Measurements from ENCODE around the gene EIF5AL1. TPM values are rescaled to one million over a fixed set of nuclear protein-coding genes. Genes with fewer than 3 reads are reported as not detected.
"Not testable (repeated sequence)": the region's sequence is repeated elsewhere in the genome, so short reads cannot be mapped to it uniquely, and the experiment has no call there.

The EIF5AL1 gene
- total RNA-seq, 1 experiment from 2014 or later = 0.54 TPM

GRCh38 chr10:79521751-79522150 is 9.4 kb downstream of the EIF5AL1 start:
- H3K9me3 Mint-ChIP-seq (ENCODE audit: unreplicated experiment); H3K4me3 Mint-ChIP-seq (ENCODE audit: unreplicated experiment); CTCF ChIA-PET; POLR2A ChIA-PET; DNase-seq (ENCODE audit: unreplicated experiment); BruUV-seq (replicated peaks); H3K36me3 Mint-ChIP-seq (ENCODE audit: insufficient read depth, unreplicated experiment); H3K27ac Mint-ChIP-seq (ENCODE audit: low read depth, unreplicated experiment); intact Hi-C loops (cut with micrococcal nuclease); H3K4me1 Mint-ChIP-seq (ENCODE audit: insufficient read depth, unreplicated experiment): not testable (repeated sequence)
- H3K27me3 Mint-ChIP-seq (ENCODE audit: insufficient read depth, unreplicated experiment) = peaks cover 11% of the 10 kb centered on the region

DNA sequence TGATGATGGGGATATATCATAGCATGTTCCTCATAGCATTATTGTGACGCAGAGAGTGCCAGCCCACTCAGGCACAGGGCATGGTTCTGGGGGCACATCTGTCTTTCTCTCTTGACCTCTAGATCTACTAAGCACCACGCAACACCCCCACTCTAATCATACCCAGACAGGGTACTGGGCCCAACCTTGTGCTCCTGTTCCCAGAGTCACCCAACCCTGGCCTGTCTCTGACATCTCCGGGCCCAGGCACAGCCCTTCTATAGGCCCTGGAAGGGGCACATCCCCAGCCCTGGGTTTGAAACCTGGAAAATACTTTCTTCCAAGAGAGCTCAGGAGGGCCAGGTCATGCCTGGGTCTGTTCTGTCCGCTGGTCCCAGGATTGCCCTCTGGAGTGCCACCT is 10.1 kb downstream of the EIF5AL1 start:
- peaks cover 11% of the 10 kb centered on the region for H3K27me3 Mint-ChIP-seq (ENCODE audit: insufficient read depth, unreplicated experiment)
- H3K27ac Mint-ChIP-seq (ENCODE audit: low read depth, unreplicated experiment); BruUV-seq (replicated peaks); POLR2A ChIA-PET; H3K4me3 Mint-ChIP-seq (ENCODE audit: unreplicated experiment); H3K36me3 Mint-ChIP-seq (ENCODE audit: insufficient read depth, unreplicated experiment); H3K9me3 Mint-ChIP-seq (ENCODE audit: unreplicated experiment); CTCF ChIA-PET; DNase-seq (ENCODE audit: unreplicated experiment); intact Hi-C loops (cut with micrococcal nuclease); H3K4me1 Mint-ChIP-seq (ENCODE audit: insufficient read depth, unreplicated experiment): not testable (repeated sequence)

- H3K36me3 Mint-ChIP-seq (ENCODE audit: insufficient read depth, unreplicated experiment); H3K4me1 Mint-ChIP-seq (ENCODE audit: insufficient read depth, unreplicated experiment); intact Hi-C loops (cut with micrococcal nuclease); BruUV-seq (replicated peaks); POLR2A ChIA-PET; CTCF ChIA-PET; H3K27ac Mint-ChIP-seq (ENCODE audit: low read depth, unreplicated experiment); H3K9me3 Mint-ChIP-seq (ENCODE audit: unreplicated experiment); DNase-seq (ENCODE audit: unreplicated experiment); H3K4me3 Mint-ChIP-seq (ENCODE audit: unreplicated experiment): not testable (repeated sequence)
- H3K27me3 Mint-ChIP-seq (ENCODE audit: insufficient read depth, unreplicated experiment) = peaks cover 11% of the 10 kb centered on the region
Measured at GRCh38 chr10:79523157-79523853, 11.0 kb downstream of the EIF5AL1 start.

GRCh38 chr10:79525049-79525710 is 12.8 kb downstream of the EIF5AL1 start:
- POLR2A ChIA-PET; CTCF ChIA-PET; BruUV-seq (replicated peaks); H3K36me3 Mint-ChIP-seq (ENCODE audit: insufficient read depth, unreplicated experiment); DNase-seq (ENCODE audit: unreplicated experiment); H3K27ac Mint-ChIP-seq (ENCODE audit: low read depth, unreplicated experiment); intact Hi-C loops (cut with micrococcal nuclease); H3K4me3 Mint-ChIP-seq (ENCODE audit: unreplicated experiment); H3K4me1 Mint-ChIP-seq (ENCODE audit: insufficient read depth, unreplicated experiment); H3K9me3 Mint-ChIP-seq (ENCODE audit: unreplicated experiment): not testable (repeated sequence)
- H3K27me3 Mint-ChIP-seq (ENCODE audit: insufficient read depth, unreplicated experiment) = peaks cover 11% of the 10 kb centered on the region

DNA sequence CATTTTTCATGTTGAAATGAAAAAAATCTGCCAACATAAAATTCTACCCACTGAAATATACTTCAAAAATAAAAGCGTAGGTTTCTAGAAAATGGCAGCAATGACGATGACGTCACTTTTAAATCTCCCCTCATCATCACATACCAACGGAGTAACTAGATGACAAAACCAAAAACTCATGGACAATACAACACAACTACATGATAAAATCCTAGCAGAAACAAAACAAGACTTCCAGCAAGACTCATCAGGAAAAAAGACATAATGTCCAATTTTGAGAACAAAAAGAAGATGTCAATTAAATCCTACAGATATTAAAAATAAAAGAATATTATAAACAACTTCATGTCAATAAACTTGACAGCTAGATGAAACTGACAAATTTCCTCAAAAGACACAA is 15.9 kb downstream of the EIF5AL1 start:
- H3K27ac Mint-ChIP-seq (ENCODE audit: low read depth, unreplicated experiment); H3K27me3 Mint-ChIP-seq (ENCODE audit: insufficient read depth, unreplicated experiment); DNase-seq (ENCODE audit: unreplicated experiment); intact Hi-C loops (cut with micrococcal nuclease); BruUV-seq (replicated peaks); H3K9me3 Mint-ChIP-seq (ENCODE audit: unreplicated experiment); CTCF ChIA-PET; H3K36me3 Mint-ChIP-seq (ENCODE audit: insufficient read depth, unreplicated experiment); H3K4me3 Mint-ChIP-seq (ENCODE audit: unreplicated experiment); POLR2A ChIA-PET; H3K4me1 Mint-ChIP-seq (ENCODE audit: insufficient read depth, unreplicated experiment): not testable (repeated sequence)

GRCh38 chr10:79533142-79533902 is 21.0 kb downstream of the EIF5AL1 start:
- H3K27ac Mint-ChIP-seq (ENCODE audit: low read depth, unreplicated experiment); intact Hi-C loops (cut with micrococcal nuclease); CTCF ChIA-PET; H3K4me3 Mint-ChIP-seq (ENCODE audit: unreplicated experiment); H3K27me3 Mint-ChIP-seq (ENCODE audit: insufficient read depth, unreplicated experiment); H3K4me1 Mint-ChIP-seq (ENCODE audit: insufficient read depth, unreplicated experiment); H3K9me3 Mint-ChIP-seq (ENCODE audit: unreplicated experiment); BruUV-seq (replicated peaks); DNase-seq (ENCODE audit: unreplicated experiment); H3K36me3 Mint-ChIP-seq (ENCODE audit: insufficient read depth, unreplicated experiment); POLR2A ChIA-PET: not testable (repeated sequence)

DNA sequence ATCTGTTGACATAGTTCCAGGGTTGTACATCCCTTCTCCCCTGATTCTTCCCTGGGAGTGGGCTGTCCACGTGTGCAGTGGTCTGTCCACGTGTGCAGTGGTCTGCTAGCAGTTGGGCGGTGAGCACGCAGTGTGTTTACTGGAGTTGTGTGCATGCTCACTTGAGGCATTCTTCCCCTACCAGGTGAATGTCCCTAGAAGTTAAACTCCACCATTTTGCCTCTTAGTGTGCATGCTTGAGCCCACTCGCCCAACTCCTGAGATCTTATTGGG is 21.5 kb downstream of the EIF5AL1 start:
- POLR2A ChIA-PET; H3K9me3 Mint-ChIP-seq (ENCODE audit: unreplicated experiment); DNase-seq (ENCODE audit: unreplicated experiment); H3K27me3 Mint-ChIP-seq (ENCODE audit: insufficient read depth, unreplicated experiment); H3K36me3 Mint-ChIP-seq (ENCODE audit: insufficient read depth, unreplicated experiment); H3K4me3 Mint-ChIP-seq (ENCODE audit: unreplicated experiment); BruUV-seq (replicated peaks); intact Hi-C loops (cut with micrococcal nuclease); H3K4me1 Mint-ChIP-seq (ENCODE audit: insufficient read depth, unreplicated experiment); CTCF ChIA-PET; H3K27ac Mint-ChIP-seq (ENCODE audit: low read depth, unreplicated experiment): not testable (repeated sequence)

DNA sequence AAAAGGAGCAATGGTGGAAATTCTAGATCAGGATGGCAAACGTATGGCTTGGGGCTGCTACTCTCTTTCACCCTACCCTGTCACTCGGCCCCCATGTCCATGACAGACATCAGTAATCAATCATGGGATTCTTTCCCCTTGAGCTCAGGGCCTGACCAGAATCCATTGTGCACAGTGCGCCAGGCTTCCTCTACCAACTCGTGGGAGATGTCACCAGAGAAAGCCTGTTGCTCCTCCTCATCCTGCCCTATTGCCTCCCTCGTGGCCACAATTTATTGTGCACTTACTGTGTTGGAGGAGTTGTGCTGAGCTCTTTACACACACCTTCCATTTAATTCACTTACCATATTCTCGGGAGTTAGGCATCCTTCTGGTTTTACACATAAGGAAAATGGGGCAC is 26.0 kb downstream of the EIF5AL1 start:
- BruUV-seq (replicated peaks); DNase-seq (ENCODE audit: unreplicated experiment); POLR2A ChIA-PET; H3K4me3 Mint-ChIP-seq (ENCODE audit: unreplicated experiment); H3K27ac Mint-ChIP-seq (ENCODE audit: low read depth, unreplicated experiment); H3K27me3 Mint-ChIP-seq (ENCODE audit: insufficient read depth, unreplicated experiment); H3K9me3 Mint-ChIP-seq (ENCODE audit: unreplicated experiment); H3K4me1 Mint-ChIP-seq (ENCODE audit: insufficient read depth, unreplicated experiment); H3K36me3 Mint-ChIP-seq (ENCODE audit: insufficient read depth, unreplicated experiment): not testable (repeated sequence)
- intact Hi-C loops (cut with micrococcal nuclease) = loop anchor here (5.0 kb wide), 1 partner anchor 509 kb away; no protein-coding TSS in a partner anchor
- CTCF ChIA-PET = interaction anchor here (0.6 to 1.9 kb wide), 5 partner anchors 11 to 593 kb away, joined by 3 to 4 read pairs (median 3); no protein-coding TSS in a partner anchor

- BruUV-seq (replicated peaks); H3K4me1 Mint-ChIP-seq (ENCODE audit: insufficient read depth, unreplicated experiment); H3K9me3 Mint-ChIP-seq (ENCODE audit: unreplicated experiment); H3K4me3 Mint-ChIP-seq (ENCODE audit: unreplicated experiment); intact Hi-C loops (cut with micrococcal nuclease); H3K27ac Mint-ChIP-seq (ENCODE audit: low read depth, unreplicated experiment); DNase-seq (ENCODE audit: unreplicated experiment); POLR2A ChIA-PET; H3K36me3 Mint-ChIP-seq (ENCODE audit: insufficient read depth, unreplicated experiment); CTCF ChIA-PET: not testable (repeated sequence)
- H3K27me3 Mint-ChIP-seq (ENCODE audit: insufficient read depth, unreplicated experiment) = peaks cover 21% of the 10 kb centered on the region
Measured at GRCh38 chr10:79540930-79541329, 28.6 kb downstream of the EIF5AL1 start.
